Measurements from ENCODE around the gene CD6. TPM values are rescaled to one million over a fixed set of nuclear protein-coding genes. Genes with fewer than 3 reads are reported as not detected.

Gene CD6
- total RNA-seq, 6 experiments from 2014 or later, result 0.29 to 2.4 (median 0.52) TPM

DNA sequence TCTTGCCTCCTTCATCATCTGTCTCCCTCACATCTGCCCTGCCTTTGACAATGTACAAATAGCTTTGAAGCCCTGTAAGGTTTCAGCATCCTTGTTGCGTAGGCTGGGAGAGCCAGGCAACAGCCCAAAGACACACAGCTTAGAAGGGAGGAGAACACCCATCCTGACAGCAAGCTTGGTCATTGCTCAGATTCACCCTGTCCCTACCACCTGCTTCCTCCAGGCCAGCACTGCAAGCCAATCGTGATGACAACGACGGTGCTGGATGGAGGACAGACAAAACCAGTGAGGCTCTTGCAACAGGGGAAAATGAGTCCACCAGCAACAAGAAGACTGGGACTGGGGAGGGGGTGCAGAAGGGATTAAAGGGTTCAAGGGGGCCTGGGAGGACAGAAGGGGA, 97.9 kb downstream of the CD6 start:
- 100% methylated on average over 1 of the region's 4 CpGs for WGBS (ENCODE audit: insufficient coverage, low coverage, low lambda C conversion rate, missing lambda C conversion rate)
- Histone ChIP-seq H3K4me1 (no peaks in the 10 kb centered on the region), H3K27ac (no peak overlapping the region), H3K36me3 (no peaks in the 10 kb centered on the region), H3K9me3 (no peaks in the 10 kb centered on the region), H3K4me3 (no peak overlapping the region), H3K27me3 (no peaks in the 10 kb centered on the region)
- TF ChIP-seq, protein P1, sequence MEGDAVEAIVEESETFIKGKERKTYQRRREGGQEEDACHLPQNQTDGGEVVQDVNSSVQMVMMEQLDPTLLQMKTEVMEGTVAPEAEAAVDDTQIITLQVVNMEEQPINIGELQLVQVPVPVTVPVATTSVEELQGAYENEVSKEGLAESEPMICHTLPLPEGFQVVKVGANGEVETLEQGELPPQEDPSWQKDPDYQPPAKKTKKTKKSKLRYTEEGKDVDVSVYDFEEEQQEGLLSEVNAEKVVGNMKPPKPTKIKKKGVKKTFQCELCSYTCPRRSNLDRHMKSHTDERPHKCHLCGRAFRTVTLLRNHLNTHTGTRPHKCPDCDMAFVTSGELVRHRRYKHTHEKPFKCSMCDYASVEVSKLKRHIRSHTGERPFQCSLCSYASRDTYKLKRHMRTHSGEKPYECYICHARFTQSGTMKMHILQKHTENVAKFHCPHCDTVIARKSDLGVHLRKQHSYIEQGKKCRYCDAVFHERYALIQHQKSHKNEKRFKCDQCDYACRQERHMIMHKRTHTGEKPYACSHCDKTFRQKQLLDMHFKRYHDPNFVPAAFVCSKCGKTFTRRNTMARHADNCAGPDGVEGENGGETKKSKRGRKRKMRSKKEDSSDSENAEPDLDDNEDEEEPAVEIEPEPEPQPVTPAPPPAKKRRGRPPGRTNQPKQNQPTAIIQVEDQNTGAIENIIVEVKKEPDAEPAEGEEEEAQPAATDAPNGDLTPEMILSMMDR (IDR thresholded peaks at IDR 0.05), result no peak
- TF ChIP-seq POLR2A (IDR thresholded peaks at IDR 0.05), result no peak
- intact Hi-C loops (cut with DNase I), result no loop called here
- ATAC-seq, result no peak
- DNase-seq, result peak in 1 of 3 donors; percentile 11

Small RNAs within 50 kb of the gene (small RNA-seq; reads per million reads assigned to genes)
- gene RNU6-933P, result 0 reads per million in 2 experiments

Other genes starting within 250 kb of the CD6 start
- not detected for gene MS4A18, start 247.0 kb upstream of the CD6 start, total RNA-seq
- not detected for gene MS4A15, start 214.8 kb upstream of the CD6 start, total RNA-seq
- gene MS4A10, start 186.3 kb upstream of the CD6 start, total RNA-seq, result not detected
- gene CCDC86, start 129.6 kb upstream of the CD6 start, total RNA-seq, result 10 to 100 TPM in 2 of 6 experiments, 1 to 10 TPM in 4; 4.9 to 17.8 (median 8.6) TPM
- gene PTGDR2, start 115.7 kb upstream of the CD6 start, total RNA-seq, result under 1 TPM in 5 of 6 experiments, not detected in 1; 0.07 to 0.18 (median 0.12) TPM
- gene ZP1, start 104.1 kb upstream of the CD6 start, total RNA-seq, result not detected
- 10 to 100 TPM; 45.5 to 82.6 (median 48.3) TPM for gene PRPF19, start 65.1 kb upstream of the CD6 start, total RNA-seq
- gene TMEM109, start 57.5 kb upstream of the CD6 start, total RNA-seq, result 10 to 100 TPM; 29.0 to 40.9 (median 34.1) TPM
- 1 to 10 TPM in 4 of 6 experiments, under 1 TPM in 2; 0.76 to 4.2 (median 1.7) TPM for gene TMEM132A, start 47.2 kb upstream of the CD6 start, total RNA-seq
- 10 to 100 TPM in 3 of 6 experiments, 1 to 10 TPM in 3; 7.2 to 22.2 (median 9.2) TPM for gene SLC15A3, start 19.5 kb upstream of the CD6 start, total RNA-seq
- under 1 TPM; 0.12 to 0.56 (median 0.35) TPM for gene CD5, start 130.8 kb downstream of the CD6 start, total RNA-seq
- gene VPS37C, start 189.7 kb downstream of the CD6 start, total RNA-seq, result 1 to 10 TPM; 4.6 to 7.6 (median 6.0) TPM
- gene PGA3, start 231.8 kb downstream of the CD6 start, total RNA-seq, result under 1 TPM in 3 of 6 experiments, not detected in 3; 0.15 to 0.55 (median 0.23) TPM

Measured in right lobe of liver (tissue), 6 donors.